Endothelial cell of umbilical vein (primary cell): Measurements from ENCODE around the gene IDNK. TPM values are rescaled to one million over a fixed set of nuclear protein-coding genes. Genes with fewer than 3 reads are reported as not detected.

ENCODE experiments used
- BruUV-seq: library from RNA; stranded (reverse); fragments of 400-500 nt; replicated peaks from 2 replicates; lab custom pipeline; 2021; lab: Mats Ljungman, UMichigan
- CTCF ChIA-PET: fragments of 300-600, 350-600 bp; sonication (Branson Sonifier 250); formaldehyde crosslinking; loops from one replicate; lab custom pipeline; 2021; ENCODE audit warnings: antibody characterized with exemption, inconsistent platforms; lab: Charles Lee
- POLR2A ChIA-PET: fragments of 300-600, 350-600 bp; sonication (Branson Sonifier 250); formaldehyde crosslinking; loops from one replicate; lab custom pipeline; 2021; ENCODE audit warnings: antibody characterized with exemption, inconsistent platforms; lab: Charles Lee
- DNase-seq: peaks from one replicate; pipeline ENCODE4 v3.0.0-alpha.2; 2011; ENCODE audit warnings: low read depth, low spot score
- FAIRE-seq: peaks from 2 replicates; lab custom pipeline; 2011; peaks lifted over from hg19 to GRCh38; lab: Jason Lieb, UNC
- H2AFZ ChIP-seq: 2 replicates; pipeline ENCODE4 v1.6.0; 2012; ENCODE audit warnings: low read depth, low read length, control low read depth, inconsistent platforms
- H3K27ac ChIP-seq: 2 replicates; pipeline ENCODE4 v1.5.1; 2011; ENCODE audit warnings: low read depth, mild to moderate bottlenecking, control low read depth, low read length, moderate library complexity; ENCODE audit not compliant: insufficient read depth
- H3K27me3 ChIP-seq, 2 experiments: 2 replicates each; pipeline versions ENCODE4 v1.6.0 to v1.6.1; 2011; ENCODE audit warnings: low read length in 2 of 2, mixed read lengths in 1 of 2; ENCODE audit not compliant: control insufficient read depth in 2 of 2, insufficient read depth in 2 of 2
- H3K36me3 ChIP-seq, 2 experiments: 2 replicates in 1 of 2; 3 replicates in 1 of 2; pipeline ENCODE4 v1.5.1; 2011; ENCODE audit warnings: low read length in 2 of 2, mild to moderate bottlenecking in 1 of 2, moderate library complexity in 1 of 2; ENCODE audit not compliant: control insufficient read depth in 2 of 2, insufficient read depth in 2 of 2; ENCODE audit errors: extremely low read depth in 1 of 2
- H3K4me1 ChIP-seq: 3 replicates; pipeline ENCODE4 v1.5.1; 2011; ENCODE audit warnings: mild to moderate bottlenecking, low read length; ENCODE audit not compliant: control insufficient read depth, insufficient read depth; ENCODE audit errors: extremely low read depth
- H3K4me2 ChIP-seq: 2 replicates; pipeline ENCODE4 v1.6.1; 2011; ENCODE audit warnings: low read length, control low read depth, mixed read lengths; ENCODE audit not compliant: insufficient read depth
- H3K4me3 ChIP-seq, 3 experiments: fragments of 200-600 bp in 1 of 3; sonication (generic), shearing (Covaris generic) in 1 of 3; replicated peaks in 1 of 3; 2 replicates each; pipeline ENCODE4 v1.5.1; 2011 to 2016; ENCODE audit warnings: control low read depth in 3 of 3, low read length in 3 of 3, mild to moderate bottlenecking in 2 of 3, inconsistent platforms in 1 of 3, low read depth in 1 of 3, moderate library complexity in 1 of 3; ENCODE audit not compliant: insufficient read depth in 1 of 3
- H3K79me2 ChIP-seq: 2 replicates; pipeline ENCODE4 v1.6.0; 2012; ENCODE audit warnings: low read length, inconsistent platforms; ENCODE audit not compliant: control insufficient read depth, insufficient read depth
- H3K9ac ChIP-seq: replicated peaks from 2 replicates; pipeline ENCODE3; 2011; ENCODE audit warnings: low read length, control low read depth; ENCODE audit not compliant: insufficient read depth; ENCODE audit errors: extremely low read depth
- H3K9me1 ChIP-seq: replicated peaks from 3 replicates; pipeline ENCODE4 v1.6.0; 2011; ENCODE audit warnings: mild to moderate bottlenecking, low read length; ENCODE audit not compliant: control insufficient read depth, insufficient read depth; ENCODE audit errors: extremely low read depth
- H3K9me3 ChIP-seq: replicated peaks from 2 replicates; pipeline ENCODE4 v1.5.1; 2012; ENCODE audit warnings: low read length, inconsistent platforms; ENCODE audit not compliant: control insufficient read depth, insufficient read depth
- H4K20me1 ChIP-seq: replicated peaks from 2 replicates; pipeline ENCODE3; 2011; ENCODE audit warnings: mild to moderate bottlenecking, low read length; ENCODE audit not compliant: control insufficient read depth, insufficient read depth; ENCODE audit errors: extremely low read depth
- EZH2 ChIP-seq: IDR thresholded peaks from 2 replicates; pipeline ENCODE4 v1.6.1; 2012; ENCODE audit warnings: borderline replicate concordance, low read depth, mild to moderate bottlenecking, moderate library complexity, low read length, inconsistent platforms; ENCODE audit not compliant: severe bottlenecking
- FOS ChIP-seq: IDR thresholded peaks from 2 replicates; pipeline ENCODE4 v1.6.1; 2011; ENCODE audit warnings: mild to moderate bottlenecking, low read length, moderate library complexity, borderline replicate concordance; ENCODE audit not compliant: insufficient read depth
- GATA2 ChIP-seq: IDR thresholded peaks from 2 replicates; pipeline ENCODE4 v1.7.0; 2011; ENCODE audit warnings: low read depth, mild to moderate bottlenecking, moderate library complexity, mixed read lengths, low read length; ENCODE audit not compliant: insufficient read length, insufficient read depth
- JUN ChIP-seq: IDR thresholded peaks from 2 replicates; pipeline ENCODE4 v1.6.1; 2011; ENCODE audit warnings: borderline replicate concordance, low read depth; ENCODE audit not compliant: insufficient read length, insufficient read depth
- MYC ChIP-seq: IDR thresholded peaks from one replicate; pipeline ENCODE4 v1.6.1; 2011; ENCODE audit warnings: mild to moderate bottlenecking, low read depth, low read length
- POLR2AphosphoS5 ChIP-seq: IDR thresholded peaks from 2 replicates; pipeline ENCODE4 v1.6.1; 2012; ENCODE audit warnings: low read depth, mild to moderate bottlenecking, control low read depth, low read length, moderate library complexity; ENCODE audit not compliant: insufficient read depth
- dilution Hi-C: fragments of 300-500 bp; cut with MboI; formaldehyde crosslinking; loops from one replicate; pipeline ENCODE4 v1.15.0; 2019; ENCODE audit warnings: low sequenced_read_pairs; ENCODE audit not compliant: extremely low pct_ligation_motif_present
- intact Hi-C: fragments of 100-400 bp; cut with micrococcal nuclease; formaldehyde crosslinking; loops from one replicate; pipeline ENCODE4 v1.10.0; 2022
- polyA plus RNA-seq, 4 experiments: library from polyadenylated mRNA; depleted of rRNA in 3 of 4; stranded (reverse) in 3 of 4; unstranded in 1 of 4; fragments of >200 nt; gene quantifications; 2 replicates each; pipeline versions ENCODE4 v1.2.1 to v1.2.3, GENCODE V29; 2011 to 2012; ENCODE audit warnings: missing spikeins in 1 of 4
- total RNA-seq: library from RNA; stranded (reverse); gene quantifications from 2 replicates; pipeline ENCODE4 v1.2.3, GENCODE V29; 2021

Gene IDNK
- total and polyA plus RNA-seq, 2 donors (not counting 3 experiments of a cell fraction or from before 2014, with no cell fraction given), result 2.7 to 4.5 TPM

DNA sequence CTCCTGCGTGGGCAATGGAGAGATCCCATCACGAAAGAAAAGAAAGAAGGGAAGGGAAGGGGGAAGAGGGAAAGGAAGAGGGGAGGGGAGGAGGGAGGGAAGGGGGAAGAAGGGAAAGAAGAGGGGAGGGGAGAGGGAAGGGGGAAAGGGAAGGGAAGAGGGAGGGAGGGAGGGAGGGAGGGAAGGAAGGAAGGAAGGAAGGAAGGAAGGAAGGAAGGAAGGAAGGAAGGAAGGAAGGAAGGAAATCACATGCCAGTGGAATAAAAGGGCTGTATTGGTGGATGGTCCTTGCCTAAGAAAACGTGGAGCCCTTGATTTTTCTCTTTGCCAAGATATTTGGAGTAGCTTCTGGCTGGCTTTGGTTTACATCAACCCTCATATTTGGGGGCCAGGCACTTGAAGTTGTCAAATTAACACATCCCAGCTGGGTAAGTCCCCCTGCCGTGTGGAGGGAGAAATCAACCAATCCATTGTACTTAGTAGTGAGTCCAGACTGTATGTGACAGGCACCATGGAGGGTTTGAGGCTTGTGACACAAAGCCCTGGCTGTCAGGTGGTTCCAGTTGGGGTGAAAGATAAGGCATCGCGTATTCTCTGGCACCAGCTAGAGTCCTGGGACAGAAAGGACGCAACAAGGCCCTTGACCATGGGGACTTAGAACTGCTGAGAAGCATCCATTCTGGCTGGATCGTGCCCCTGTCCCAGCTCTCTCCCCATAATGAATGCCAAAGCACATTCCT, 23.7 kb downstream of the IDNK start:
- no peaks in the 10 kb centered on the region for H3K79me2 ChIP-seq
- dilution Hi-C loops, result no loop called here
- no peak overlapping the region for H3K9ac ChIP-seq
- FAIRE-seq, result no peak
- intact Hi-C loops, result no loop called here
- H3K4me1 ChIP-seq, result no peaks in the 10 kb centered on the region
- no peaks in the 10 kb centered on the region for H4K20me1 ChIP-seq
- H3K9me3 ChIP-seq, result no peaks in the 10 kb centered on the region
- peaks cover 0 to 5% of the 10 kb centered on the region in 2 experiments for H3K36me3 ChIP-seq
- H2AFZ ChIP-seq, result no peak overlapping the region
- CTCF ChIA-PET, result interaction anchor here (0.9 to 1.7 kb wide), 3 partner anchors 13 to 26 kb away, joined by 3 to 5 read pairs (median 4); no protein-coding TSS in a partner anchor
- H3K4me3 ChIP-seq, result no peak overlapping the region
- no peak overlapping the region for H3K27ac ChIP-seq
- BruUV-seq, result no TSS peak
- no peaks in the 10 kb centered on the region for H3K27me3 ChIP-seq
- no peak overlapping the region for H3K4me2 ChIP-seq
- TF ChIP-seq EZH2, result no peak
- no peak for TF ChIP-seq GATA2
- no peak for TF ChIP-seq MYC
- TF ChIP-seq FOS, result no peak
- no peak for TF ChIP-seq POLR2AphosphoS5
- TF ChIP-seq JUN, result no peak
- POLR2A ChIA-PET, result no interaction called here
- DNase-seq, result no peak
- no peaks in the 10 kb centered on the region for H3K9me1 ChIP-seq
